Skeletal muscle tissue (tissue), 4 donors: Measurements from ENCODE around the gene WFIKKN1. TPM values are rescaled to one million over a fixed set of nuclear protein-coding genes. Genes with fewer than 3 reads are reported as not detected.
A peak's percentile ranks its signal among the peaks of the same experiment; 100 is the strongest.

ENCODE experiments used
- H3K27ac ChIP-seq: one replicate; pipeline ENCODE4 v1.7.0; 2013; ENCODE audit warnings: mild to moderate bottlenecking, low read depth, low read length, inconsistent platforms
- H3K27me3 ChIP-seq, 3 donors: one replicate each; pipeline ENCODE4 v1.7.0; 2013; ENCODE audit warnings: low read length in 3 of 3; ENCODE audit not compliant: control insufficient read depth in 3 of 3, insufficient read depth in 3 of 3
- H3K36me3 ChIP-seq, 3 donors: one replicate each; pipeline ENCODE4 v1.7.0; 2013; ENCODE audit warnings: low read length in 3 of 3; ENCODE audit not compliant: control insufficient read depth in 3 of 3, insufficient read depth in 3 of 3
- H3K4me1 ChIP-seq, 3 donors: one replicate each; pipeline ENCODE4 v1.7.0; 2013; ENCODE audit warnings: low read length in 3 of 3, mild to moderate bottlenecking in 3 of 3; ENCODE audit not compliant: control insufficient read depth in 3 of 3, insufficient read depth in 3 of 3
- H3K4me3 ChIP-seq, 3 donors: one replicate each; pipeline ENCODE4 v1.7.0; 2013; ENCODE audit warnings: low read length in 3 of 3
- H3K9ac ChIP-seq, 3 donors: one replicate each; pipeline ENCODE4 v1.7.0; 2013; ENCODE audit warnings: low read length in 3 of 3, mild to moderate bottlenecking in 3 of 3, moderate library complexity in 2 of 3, low read depth in 1 of 3
- H3K9me3 ChIP-seq, 3 donors: one replicate each; pipeline ENCODE4 v1.7.0; 2013; ENCODE audit warnings: low read length in 3 of 3; ENCODE audit not compliant: control insufficient read depth in 3 of 3
- total RNA-seq: library from RNA; depleted of rRNA; stranded (reverse); fragments of >200 nt; gene quantifications from one replicate; pipeline ENCODE4 v1.2.3, GENCODE V29; 2014
- donor health status: Osteomylitis.

WFIKKN1 gene
- total RNA-seq, 1 donor from 2014 or later, result 0.52 TPM

- H3K27me3 ChIP-seq, result no peaks in the 10 kb centered on the region
- no peak overlapping the region for H3K4me3 ChIP-seq
- no peaks in the 10 kb centered on the region for H3K9me3 ChIP-seq
- peaks cover 11 to 29% (median 26%) of the 10 kb centered on the region in 3 donors for H3K4me1 ChIP-seq
- peaks cover 13 to 26% (median 19%) of the 10 kb centered on the region in 3 donors for H3K36me3 ChIP-seq
- H3K27ac ChIP-seq, result no peak overlapping the region
- H3K9ac ChIP-seq, result peak overlapping the region in 1 of 3 donors; percentile 40
These were observed 1.5 kb upstream of the WFIKKN1 start for GRCh38 chr16:629185-629832.

- H3K36me3 ChIP-seq, result peaks cover 14 to 28% (median 19%) of the 10 kb centered on the region in 3 donors
- no peak overlapping the region for H3K27ac ChIP-seq
- H3K4me1 ChIP-seq, result peaks cover 14 to 31% (median 27%) of the 10 kb centered on the region in 3 donors
These were observed 944 bp upstream of the WFIKKN1 start for GRCh38 chr16:629833-630248.

GRCh38 chr16:630249-630814, 453 bp upstream of the WFIKKN1 start:
- Histone ChIP-seq H3K9me3 (no peaks in the 10 kb centered on the region), H3K27me3 (no peaks in the 10 kb centered on the region), H3K9ac (peak overlapping the region in 1 of 3 donors; percentile 33), H3K36me3 (peaks cover 14 to 26% (median 17%) of the 10 kb centered on the region in 3 donors), H3K4me3 (no peak overlapping the region), H3K4me1 (peaks cover 18 to 36% (median 31%) of the 10 kb centered on the region in 3 donors), H3K27ac (no peak overlapping the region)

More at GRCh38 chr16:629833-630248, 944 bp upstream of the WFIKKN1 start:
- peak overlapping the region in 1 of 3 donors; percentile 33 for H3K9ac ChIP-seq
- H3K9me3 ChIP-seq, result no peaks in the 10 kb centered on the region
- H3K4me3 ChIP-seq, result no peak overlapping the region
- no peaks in the 10 kb centered on the region for H3K27me3 ChIP-seq

- H3K9ac ChIP-seq, result no peak overlapping the region
- peaks cover 10 to 17% (median 11%) of the 10 kb centered on the region in 3 donors for H3K36me3 ChIP-seq
- H3K4me1 ChIP-seq, result peaks cover 21 to 38% (median 36%) of the 10 kb centered on the region in 3 donors
- H3K27ac ChIP-seq, result no peak overlapping the region
- H3K27me3 ChIP-seq, result no peaks in the 10 kb centered on the region
- no peaks in the 10 kb centered on the region for H3K9me3 ChIP-seq
- H3K4me3 ChIP-seq, result no peak overlapping the region
These were observed 1.1 kb downstream of the WFIKKN1 start for GRCh38 chr16:631808-632358.

- H3K27ac ChIP-seq, result no peak overlapping the region
- H3K4me3 ChIP-seq, result no peak overlapping the region
- H3K9ac ChIP-seq, result no peak overlapping the region
- H3K9me3 ChIP-seq, result no peaks in the 10 kb centered on the region
- H3K27me3 ChIP-seq, result no peaks in the 10 kb centered on the region
- peaks cover 25 to 36% (median 35%) of the 10 kb centered on the region in 3 donors for H3K4me1 ChIP-seq
- H3K36me3 ChIP-seq, result peaks cover 10 to 17% (median 11%) of the 10 kb centered on the region in 3 donors
These were observed 1.9 kb downstream of the WFIKKN1 start for GRCh38 chr16:632486-633335.

GRCh38 chr16:633336-634050, 2.7 kb downstream of the WFIKKN1 start:
- Histone ChIP-seq H3K9me3 (no peaks in the 10 kb centered on the region), H3K27ac (no peak overlapping the region), H3K27me3 (no peaks in the 10 kb centered on the region), H3K4me3 (no peak overlapping the region), H3K4me1 (peaks cover 30 to 43% (median 41%) of the 10 kb centered on the region in 3 donors), H3K36me3 (peaks cover 10 to 13% (median 11%) of the 10 kb centered on the region in 3 donors), H3K9ac (no peak overlapping the region)

GRCh38 chr16:634051-634670, 3.4 kb downstream of the WFIKKN1 start:
- Histone ChIP-seq H3K36me3 (peaks cover 6 to 8% (median 7%) of the 10 kb centered on the region in 3 donors), H3K4me1 (peaks cover 28 to 43% (median 41%) of the 10 kb centered on the region in 3 donors), H3K27me3 (no peaks in the 10 kb centered on the region), H3K9me3 (no peaks in the 10 kb centered on the region), H3K9ac (no peak overlapping the region), H3K27ac (no peak overlapping the region), H3K4me3 (no peak overlapping the region)

GRCh38 chr16:634996-635395, 4.2 kb downstream of the WFIKKN1 start:
- H3K27me3 ChIP-seq, result no peaks in the 10 kb centered on the region
- H3K4me3 ChIP-seq, result peak overlapping the region in 1 of 3 donors; percentile 96
- H3K27ac ChIP-seq, result no peak overlapping the region
- H3K36me3 ChIP-seq, result peaks cover 6 to 8% (median 7%) of the 10 kb centered on the region in 3 donors
- H3K9me3 ChIP-seq, result no peaks in the 10 kb centered on the region
- peak overlapping the region in 1 of 3 donors; percentile 97 for H3K9ac ChIP-seq
- H3K4me1 ChIP-seq, result peaks cover 24 to 37% (median 36%) of the 10 kb centered on the region in 3 donors
